Heart left ventricle (tissue), 16 donors: ENCODE data around the gene NFATC2IP. TPM values are rescaled to one million over a fixed set of nuclear protein-coding genes. Genes with fewer than 3 reads are reported as not detected.

Source experiments
- ATAC-seq, 4 donors: fragments of 200-7000 bp; cut with Tn5 transposase; one replicate each; pipeline ENCODE4 v1.9.1; 2020 to 2022; ENCODE audit warnings: moderate library complexity in 4 of 4, mild to moderate bottlenecking in 3 of 4, moderate number of reproducible peaks in 1 of 4
- DNase-seq, 5 donors: peaks; one replicate each; pipeline ENCODE4 v3.0.0-alpha.2; 2020
- H3K27ac ChIP-seq, 12 donors: fragments of 200-600 bp; sonication (generic) in 4 of 12; one replicate each; pipeline versions ENCODE4 v1.5.0 to v1.8.0; 2016 to 2022; ENCODE audit warnings: mild to moderate bottlenecking in 2 of 12
- H3K27me3 ChIP-seq, 9 donors: fragments of 200-600 bp; sonication (generic) in 2 of 9; one replicate each; pipeline versions ENCODE4 v1.5.1 to v1.8.0; 2016 to 2022; ENCODE audit warnings: mild to moderate bottlenecking in 3 of 9
- H3K36me3 ChIP-seq, 9 donors: fragments of 200-600 bp; sonication (generic) in 2 of 9; one replicate each; pipeline versions ENCODE4 v1.5.0 to v1.8.0; 2018 to 2022; ENCODE audit warnings: mild to moderate bottlenecking in 2 of 9
- H3K4me1 ChIP-seq, 12 donors: fragments of 200-600 bp; sonication (generic) in 4 of 12; one replicate each; pipeline versions ENCODE4 v1.5.0 to v1.8.0; 2016 to 2022; ENCODE audit warnings: mild to moderate bottlenecking in 3 of 12
- H3K4me3 ChIP-seq, 12 donors: fragments of 200-600 bp; sonication (generic) in 4 of 12; one replicate each; pipeline versions ENCODE4 v1.5.0 to v1.8.0; 2017 to 2022; ENCODE audit warnings: mild to moderate bottlenecking in 9 of 12, moderate library complexity in 4 of 12
- H3K9me3 ChIP-seq, 12 donors: fragments of 200-600 bp; sonication (generic) in 4 of 12; one replicate each; pipeline versions ENCODE4 v1.5.0 to v1.8.0; 2016 to 2022; ENCODE audit warnings: mild to moderate bottlenecking in 1 of 12
- POLR2A ChIP-seq, 2 donors: fragments of 450-650 bp; IDR thresholded peaks; one replicate each; pipeline ENCODE4 v1.6.1; 2017; ENCODE audit warnings: antibody characterized with exemption in 2 of 2, mild to moderate bottlenecking in 2 of 2, moderate library complexity in 2 of 2
- WGBS, 4 donors: extraction: QIAGEN DNeasy Blood & Tissue Kit in 2 of 4; methylation state at CpG; one replicate each; pipeline versions ENCODE4 v1.1.5 to v1.1.7; 2013 to 2018; 5-methylcytosine and 5-hydroxymethylcytosine counted together
- intact Hi-C, 10 donors: fragments of 100-400 bp; cut with DNase I; formaldehyde crosslinking; loops; one replicate each; pipeline versions ENCODE4 v1.11.1 to v1.14.2; 2022
- polyA plus RNA-seq, 2 donors: library from polyadenylated mRNA; stranded (reverse); fragments of 200-250 nt; gene quantifications; one replicate each; pipeline ENCODE4 v1.2.3, GENCODE V29; 2013
- total RNA-seq, 9 donors: library from RNA; depleted of rRNA in 2 of 9; stranded (reverse); fragments of >200 nt in 2 of 9; fragmentation: NEBNext Ultra II Directional in 3 of 9; extraction: Animal tissue kit (Norgen Biotek cat#: 25700) in 3 of 9; gene quantifications; one replicate each; pipeline versions ENCODE4 v1.1.0 to v1.2.4, GENCODE V29; 2016 to 2023
- TF ChIP-seq, protein P1 (sequence below), 12 donors: fragments of 200-600 bp; sonication (generic) in 4 of 12; IDR thresholded peaks; one replicate each; pipeline versions ENCODE4 v1.5.0 to v1.8.0; 2018 to 2022; ENCODE audit warnings: antibody characterized with exemption in 12 of 12, mild to moderate bottlenecking in 5 of 12
- donor health status: ischemic (EF 13 %, LVEDD 7.1; RV severe dilation, severe dysfunction).
- donor health status: healthy with polysubstance abuse.
- donor health status: DM: no; HTN: yes; CAD: no.
- donor health status: DM: no; HTN: no; CAD: no.
- donor health status: ischemic (EF 25% LVEDD 6.9; RV normal size, moderate dysfunction).
- donor health status: ischemic (EF 25% LVEDD 5.7; RV mildly dilated, moderate dysfunction).
- donor health status: healthy.
- donor health status: DM: yes; HTN: yes; CAD: no.
- donor health status: ischemic (EF 35%, LVEDD 5.7; RV mildly dilated, moderate dysfunction).
- donor health status: nonischemic (EF 11% LVEDD 7.7; RV severe dilation, severe dysfunction).
- donor health status: DM: yes; HTN: yes; CAD: no.
- donor health status: PGD.
- donor health status: ischemic (EF 29% LVEDD 5.4; RV normal size, mild dysfunction).
- donor health status: nonischemic (EF 23%, LVEDD 6.1; RV moderate dilation, normal function).

The NFATC2IP gene
- total and polyA plus RNA-seq, 11 donors, result 11.1 to 25.3 (median 19.5) TPM

DNA sequence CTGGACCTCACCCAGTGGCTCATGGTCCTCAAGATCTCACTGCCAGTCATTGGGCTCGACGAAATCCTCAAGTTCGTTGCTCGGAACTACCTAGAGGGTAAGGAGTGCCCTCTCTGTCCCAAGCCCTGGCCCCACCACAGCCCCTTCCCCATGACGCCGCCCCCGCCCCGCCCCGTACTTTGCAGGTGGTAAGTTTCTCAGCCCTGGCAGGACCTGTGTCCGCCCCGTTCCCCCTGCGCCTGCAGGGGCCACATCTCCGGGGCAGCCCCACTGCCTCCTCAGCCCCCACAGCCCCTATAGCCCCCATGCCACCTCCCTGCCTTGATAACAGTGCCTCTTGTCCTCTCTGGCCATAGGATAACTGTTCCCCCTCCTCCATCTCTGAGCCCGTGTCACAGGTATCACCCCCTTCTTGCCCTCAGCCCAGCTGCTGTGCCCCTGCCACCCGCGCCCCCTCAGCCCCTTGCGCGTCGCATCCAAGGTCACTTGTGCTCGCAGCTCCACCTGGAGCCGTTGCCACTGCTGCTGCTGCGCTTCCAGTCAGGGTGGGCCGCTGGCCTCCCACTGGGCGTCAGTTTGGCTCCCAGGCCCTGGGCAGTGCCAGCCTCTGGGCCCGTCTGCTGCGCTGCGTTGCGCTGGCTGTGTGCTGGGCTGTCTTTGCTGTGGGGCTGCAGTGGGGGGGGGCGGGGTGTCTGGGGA, 47.2 kb upstream of the NFATC2IP start:
- intact Hi-C loops, result no loop called here
- 82 to 92% (median 89%) methylated on average over 19 to 29 of the region's 29 CpGs for WGBS, 4 donors
- DNase-seq (no peak), ATAC-seq (no peak)
- Histone ChIP-seq H3K4me3 (no peak overlapping the region), H3K27me3 (no peaks in the 10 kb centered on the region), H3K27ac (no peak overlapping the region), H3K36me3 (peaks cover 0 to 42% (median 37%) of the 10 kb centered on the region in 9 donors), H3K4me1 (no peaks in the 10 kb centered on the region), H3K9me3 (no peaks in the 10 kb centered on the region)
- no peak for TF ChIP-seq POLR2A (IDR thresholded peaks at IDR 0.05)
- TF ChIP-seq, protein P1, sequence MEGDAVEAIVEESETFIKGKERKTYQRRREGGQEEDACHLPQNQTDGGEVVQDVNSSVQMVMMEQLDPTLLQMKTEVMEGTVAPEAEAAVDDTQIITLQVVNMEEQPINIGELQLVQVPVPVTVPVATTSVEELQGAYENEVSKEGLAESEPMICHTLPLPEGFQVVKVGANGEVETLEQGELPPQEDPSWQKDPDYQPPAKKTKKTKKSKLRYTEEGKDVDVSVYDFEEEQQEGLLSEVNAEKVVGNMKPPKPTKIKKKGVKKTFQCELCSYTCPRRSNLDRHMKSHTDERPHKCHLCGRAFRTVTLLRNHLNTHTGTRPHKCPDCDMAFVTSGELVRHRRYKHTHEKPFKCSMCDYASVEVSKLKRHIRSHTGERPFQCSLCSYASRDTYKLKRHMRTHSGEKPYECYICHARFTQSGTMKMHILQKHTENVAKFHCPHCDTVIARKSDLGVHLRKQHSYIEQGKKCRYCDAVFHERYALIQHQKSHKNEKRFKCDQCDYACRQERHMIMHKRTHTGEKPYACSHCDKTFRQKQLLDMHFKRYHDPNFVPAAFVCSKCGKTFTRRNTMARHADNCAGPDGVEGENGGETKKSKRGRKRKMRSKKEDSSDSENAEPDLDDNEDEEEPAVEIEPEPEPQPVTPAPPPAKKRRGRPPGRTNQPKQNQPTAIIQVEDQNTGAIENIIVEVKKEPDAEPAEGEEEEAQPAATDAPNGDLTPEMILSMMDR (IDR thresholded peaks at IDR 0.05), result no peak

DNA sequence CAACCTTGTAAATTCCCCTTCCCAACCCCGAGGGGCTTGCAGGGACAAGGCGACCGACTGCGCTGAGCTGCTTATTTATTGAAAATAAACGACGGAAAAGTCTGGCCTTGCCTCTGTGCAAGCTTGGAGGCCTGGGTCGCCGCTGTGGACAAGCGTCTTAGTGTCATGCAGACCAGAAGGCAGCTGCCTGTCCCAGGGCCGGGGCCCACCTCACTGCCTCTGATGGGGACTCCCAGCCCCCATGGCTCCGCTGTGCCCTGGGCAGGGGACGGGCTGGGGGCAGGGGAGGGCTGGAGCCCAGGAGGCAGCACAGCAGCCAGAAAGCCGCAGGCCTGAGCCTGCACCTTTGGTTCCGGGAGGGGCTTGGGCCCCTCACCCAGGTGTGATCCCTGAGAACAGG, 46.4 kb upstream of the NFATC2IP start:
- no peaks in the 10 kb centered on the region for H3K9me3 ChIP-seq
- H3K4me3 ChIP-seq, result no peak overlapping the region
- TF ChIP-seq, protein P1 (IDR thresholded peaks at IDR 0.05), result no peak
- H3K27ac ChIP-seq, result no peak overlapping the region
- DNase-seq, result no peak
- peaks cover 0 to 51% (median 45%) of the 10 kb centered on the region in 9 donors for H3K36me3 ChIP-seq
- no peak for ATAC-seq
- 87 to 92% (median 91%) methylated on average over 10 to 14 of the region's 14 CpGs for WGBS, 4 donors
- H3K4me1 ChIP-seq, result no peaks in the 10 kb centered on the region
- no peaks in the 10 kb centered on the region for H3K27me3 ChIP-seq
- intact Hi-C loops, result no loop called here

DNA sequence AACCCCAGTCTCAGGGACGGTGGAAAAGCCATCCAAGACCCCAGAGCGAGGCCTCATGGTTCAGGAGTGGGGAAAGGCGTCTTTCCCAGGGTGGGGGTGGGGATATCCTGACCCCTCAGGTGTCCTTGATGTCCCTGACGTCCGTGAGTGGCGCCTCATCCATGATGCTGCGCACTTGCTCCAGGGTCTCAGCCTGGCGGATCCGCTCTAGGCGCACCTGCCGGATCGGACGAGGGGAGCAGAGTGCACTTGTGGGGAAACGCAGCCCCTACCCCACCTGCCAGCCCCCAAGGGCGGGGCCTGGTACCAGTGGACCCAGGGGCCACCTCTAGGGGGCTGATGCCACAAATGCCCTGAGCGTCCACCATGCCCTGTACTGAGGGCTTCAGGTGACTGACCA, 45.9 kb upstream of the NFATC2IP start:
- no peak overlapping the region for H3K4me3 ChIP-seq
- peaks cover 0 to 55% (median 47%) of the 10 kb centered on the region in 9 donors for H3K36me3 ChIP-seq
- WGBS, 4 donors, result 91 to 96% (median 95%) methylated on average over 6 to 16 of the region's 16 CpGs
- H3K27ac ChIP-seq, result no peak overlapping the region
- TF ChIP-seq, protein P1 (IDR thresholded peaks at IDR 0.05), result no peak
- no peak for TF ChIP-seq POLR2A (IDR thresholded peaks at IDR 0.05)
- intact Hi-C loops, result no loop called here
- no peaks in the 10 kb centered on the region for H3K4me1 ChIP-seq
- H3K9me3 ChIP-seq, result no peaks in the 10 kb centered on the region
- DNase-seq (no peak), ATAC-seq (no peak)
- H3K27me3 ChIP-seq, result no peaks in the 10 kb centered on the region

- no peak for DNase-seq
- Histone ChIP-seq H3K4me1 (no peaks in the 10 kb centered on the region), H3K9me3 (no peaks in the 10 kb centered on the region), H3K36me3 (peaks cover 0 to 59% (median 51%) of the 10 kb centered on the region in 9 donors), H3K4me3 (no peak overlapping the region), H3K27ac (no peak overlapping the region), H3K27me3 (no peaks in the 10 kb centered on the region)
- WGBS, 4 donors, result 90 to 96% (median 91%) methylated on average over 1 to 9 of the region's 9 CpGs
- no peak for ATAC-seq
- intact Hi-C loops, result no loop called here
- TF ChIP-seq, protein P1 (IDR thresholded peaks at IDR 0.05), result no peak
- TF ChIP-seq POLR2A (IDR thresholded peaks at IDR 0.05), result no peak
Measured at GRCh38 chr16:28905229-28905754, 45.4 kb upstream of the NFATC2IP start.
